OCI-LY7 (cell line): ENCODE data around the gene ABL2. TPM values are rescaled to one million over a fixed set of nuclear protein-coding genes. Genes with fewer than 3 reads are reported as not detected.
A peak's percentile ranks its signal among the peaks of the same experiment; 100 is the strongest.
"Not testable (repeated sequence)": the region's sequence is repeated elsewhere in the genome, so short reads cannot be mapped to it uniquely, and the experiment has no call there.

Experiments
- BruUV-seq: library from RNA; stranded (reverse); fragments of 400-500 nt; replicated peaks from 2 replicates; lab custom pipeline; 2021; lab: Mats Ljungman, UMichigan
- CTCF ChIA-PET: fragments of 300-600 bp; sonication (Branson Sonifier 250); formaldehyde crosslinking; loops from one replicate; lab custom pipeline; 2022; ENCODE audit warnings: antibody characterized with exemption; ENCODE audit not compliant: unreplicated experiment; lab: Charles Lee
- POLR2A ChIA-PET: fragments of 300-600 bp; sonication (Branson Sonifier 250); formaldehyde crosslinking; loops from one replicate; lab custom pipeline; 2022; ENCODE audit warnings: antibody characterized with exemption; lab: Charles Lee
- DNase-seq: peaks from one replicate; pipeline ENCODE4 v3.0.0-alpha.2; 2015; ENCODE audit warnings: low spot score
- H2AFZ ChIP-seq: fragments of 200-600 bp; sonication (generic), shearing (Covaris generic); 2 replicates; pipeline ENCODE4 v1.6.1; 2014; ENCODE audit warnings: mild to moderate bottlenecking, antibody characterized with exemption, low read length, moderate library complexity
- H3K27ac ChIP-seq: fragments of 200-600 bp; sonication (generic); 2 replicates; pipeline ENCODE4 v1.5.1; 2014; ENCODE audit warnings: mixed run types, low read depth, mild to moderate bottlenecking, moderate library complexity, low read length, inconsistent platforms; ENCODE audit not compliant: poor library complexity, severe bottlenecking
- H3K36me3 ChIP-seq: fragments of 200-600 bp; sonication (generic); 2 replicates; pipeline ENCODE4 v1.6.1; 2014; ENCODE audit warnings: mild to moderate bottlenecking, antibody characterized with exemption, low read length, moderate library complexity, mixed read lengths; ENCODE audit not compliant: insufficient read depth
- H3K4me1 ChIP-seq: fragments of 200-600 bp; sonication (generic); 2 replicates; pipeline ENCODE4 v1.5.1; 2014; ENCODE audit warnings: mild to moderate bottlenecking, low read length; ENCODE audit not compliant: insufficient read depth, poor library complexity, severe bottlenecking
- H3K4me2 ChIP-seq: fragments of 200-600 bp; sonication (generic); 2 replicates; pipeline ENCODE4 v1.6.1; 2014; ENCODE audit warnings: mild to moderate bottlenecking, low read length
- H3K4me3 ChIP-seq: fragments of 200-600 bp; sonication (generic); 2 replicates; pipeline ENCODE4 v1.5.1; 2014; ENCODE audit warnings: mild to moderate bottlenecking, low read depth, low read length; ENCODE audit not compliant: poor library complexity, severe bottlenecking
- H3K79me2 ChIP-seq: fragments of 200-600 bp; sonication (generic); 2 replicates; pipeline ENCODE4 v1.6.1; 2016; ENCODE audit warnings: low read depth, mild to moderate bottlenecking, low read length, moderate library complexity, mixed read lengths; ENCODE audit not compliant: insufficient read depth
- H3K9me2 ChIP-seq: fragments of 200-600 bp; sonication (generic); 2 replicates; pipeline ENCODE4 v1.6.1; 2016; ENCODE audit warnings: mild to moderate bottlenecking, low read length, mixed read lengths; ENCODE audit not compliant: insufficient read depth
- H3K9me3 ChIP-seq: fragments of 200-600 bp; sonication (generic); 2 replicates; pipeline ENCODE4 v1.6.1; 2014; ENCODE audit warnings: mild to moderate bottlenecking, mixed run types, low read length, mixed read lengths
- H4K20me1 ChIP-seq: fragments of 200-600 bp; sonication (generic); 2 replicates; pipeline ENCODE4 v1.6.1; 2014; ENCODE audit warnings: mild to moderate bottlenecking, antibody characterized with exemption, low read length, moderate library complexity, mixed read lengths; ENCODE audit not compliant: insufficient read depth
- CTCF ChIP-seq: fragments of 200-600 bp; sonication (generic); conservative IDR thresholded peaks from 2 replicates; pipeline ENCODE4 v1.5.1; 2014; ENCODE audit warnings: mild to moderate bottlenecking, antibody characterized with exemption, low read length, moderate library complexity, mixed read lengths
- EZH2phosphoT487 ChIP-seq: fragments of 200-600 bp; sonication (generic); IDR thresholded peaks from 2 replicates; pipeline ENCODE4 v1.6.1; 2018; ENCODE audit warnings: low read depth, borderline replicate concordance, mild to moderate bottlenecking, mixed run types, antibody characterized with exemption, low read length, moderate library complexity, mixed read lengths
- intact Hi-C: fragments of 100-400 bp; cut with micrococcal nuclease; formaldehyde crosslinking; loops from one replicate; pipeline ENCODE4 v1.10.0; 2022; ENCODE audit not compliant: unreplicated experiment
- total RNA-seq, 2 experiments: library from RNA; depleted of rRNA in 1 of 2; stranded (reverse); fragments of >200 nt in 1 of 2; shearing (Covaris generic) in 1 of 2; gene quantifications; 2 replicates each; pipeline ENCODE4 v1.2.3, GENCODE V29; 2014 to 2022

Gene ABL2
- total RNA-seq, 2 experiments from 2014 or later = 7.3 to 14.9 TPM

- POLR2A ChIA-PET = interaction anchor here (0.9 kb wide), 1 partner anchor 553 kb away, joined by 3 read pairs; no protein-coding TSS in a partner anchor
- BruUV-seq = no TSS peak
- Histone ChIP-seq H3K4me2 (no peak overlapping the region), H3K9me3 (no peaks in the 10 kb centered on the region), H4K20me1 (no peaks in the 10 kb centered on the region), H3K4me1 (no peaks in the 10 kb centered on the region), H3K79me2 (no peaks in the 10 kb centered on the region), H3K9me2 (no peaks in the 10 kb centered on the region), H3K27ac (no peak overlapping the region), H3K36me3 (no peaks in the 10 kb centered on the region), H3K4me3 (no peak overlapping the region), H2AFZ (no peak overlapping the region)
- peak; percentile 25 for DNase-seq
- intact Hi-C loops = loop anchor here (10.0 kb wide), 1 partner anchor 113 kb away; the partner anchor contains the start of gene AXDND1
- CTCF ChIA-PET = interaction anchor here (1.3 kb wide), 1 partner anchor 42 kb away, joined by 3 read pairs; the partner anchor contains the start of gene SOAT1
- no peak for TF ChIP-seq EZH2phosphoT487
- peak; percentile 63 for TF ChIP-seq CTCF
Observed at GRCh38 chr1:179251675-179252074, 22.2 kb upstream of the ABL2 start.

- intact Hi-C loops = no loop called here
- Histone ChIP-seq H3K36me3 (no peaks in the 10 kb centered on the region), H3K9me3 (no peaks in the 10 kb centered on the region), H3K4me1 (no peaks in the 10 kb centered on the region), H3K27ac (no peak overlapping the region), H4K20me1 (no peaks in the 10 kb centered on the region), H3K4me2 (no peak overlapping the region), H3K4me3 (no peak overlapping the region), H3K9me2 (no peaks in the 10 kb centered on the region), H2AFZ (no peak overlapping the region), H3K79me2 (no peaks in the 10 kb centered on the region)
- CTCF ChIA-PET = no interaction called here
- no TSS peak for BruUV-seq
- DNase-seq = no peak
- TF ChIP-seq CTCF = no peak
- no peak for TF ChIP-seq EZH2phosphoT487
- POLR2A ChIA-PET = interaction anchor here (0.6 to 1.6 kb wide), 3 partner anchors 31 to 65 kb away, joined by 3 to 4 read pairs (median 3); no protein-coding TSS in a partner anchor
Observed at GRCh38 chr1:179247923-179248322, 18.4 kb upstream of the ABL2 start.

DNA sequence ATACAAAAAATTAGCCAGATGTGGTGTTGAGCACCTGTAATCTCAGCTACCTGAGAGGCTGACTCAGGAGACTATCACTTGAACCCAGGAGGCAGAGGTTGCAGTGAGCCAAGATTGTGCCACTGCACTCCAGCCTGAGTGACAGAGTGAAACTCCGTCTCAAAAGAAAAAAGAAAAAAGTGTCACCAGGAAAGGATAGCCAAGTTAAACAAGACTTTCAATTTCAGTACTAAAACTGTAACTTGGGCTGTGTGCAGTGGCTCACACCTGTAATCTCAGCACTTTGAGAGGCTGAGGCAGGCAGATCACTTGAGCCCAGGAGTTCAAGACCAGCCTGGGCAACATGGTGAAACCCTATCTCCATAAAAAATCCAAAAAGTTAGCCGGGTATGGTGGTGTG, 15.9 kb upstream of the ABL2 start:
- H3K27ac ChIP-seq, CTCF ChIA-PET, H3K36me3 ChIP-seq, H3K79me2 ChIP-seq, BruUV-seq, H3K9me2 ChIP-seq, H3K4me1 ChIP-seq, H3K4me3 ChIP-seq, intact Hi-C loops, POLR2A ChIA-PET, H3K9me3 ChIP-seq, H2AFZ ChIP-seq, H3K4me2 ChIP-seq, H4K20me1 ChIP-seq, DNase-seq: not testable (repeated sequence)
